Activated CD4-positive, alpha-beta T cell treated with anti-CD3 and anti-CD28 coated beads, Interleukin-2, amount 50 U/mL, for 16 hours (primary cell): ENCODE measurements around the gene SYNE2.
A peak's percentile ranks its signal among the peaks of the same experiment; 100 is the strongest.

Experiments
- DNase-seq: peaks from one replicate; pipeline ENCODE4 v3.0.0-alpha.2; 2020

The SYNE2 gene

DNA sequence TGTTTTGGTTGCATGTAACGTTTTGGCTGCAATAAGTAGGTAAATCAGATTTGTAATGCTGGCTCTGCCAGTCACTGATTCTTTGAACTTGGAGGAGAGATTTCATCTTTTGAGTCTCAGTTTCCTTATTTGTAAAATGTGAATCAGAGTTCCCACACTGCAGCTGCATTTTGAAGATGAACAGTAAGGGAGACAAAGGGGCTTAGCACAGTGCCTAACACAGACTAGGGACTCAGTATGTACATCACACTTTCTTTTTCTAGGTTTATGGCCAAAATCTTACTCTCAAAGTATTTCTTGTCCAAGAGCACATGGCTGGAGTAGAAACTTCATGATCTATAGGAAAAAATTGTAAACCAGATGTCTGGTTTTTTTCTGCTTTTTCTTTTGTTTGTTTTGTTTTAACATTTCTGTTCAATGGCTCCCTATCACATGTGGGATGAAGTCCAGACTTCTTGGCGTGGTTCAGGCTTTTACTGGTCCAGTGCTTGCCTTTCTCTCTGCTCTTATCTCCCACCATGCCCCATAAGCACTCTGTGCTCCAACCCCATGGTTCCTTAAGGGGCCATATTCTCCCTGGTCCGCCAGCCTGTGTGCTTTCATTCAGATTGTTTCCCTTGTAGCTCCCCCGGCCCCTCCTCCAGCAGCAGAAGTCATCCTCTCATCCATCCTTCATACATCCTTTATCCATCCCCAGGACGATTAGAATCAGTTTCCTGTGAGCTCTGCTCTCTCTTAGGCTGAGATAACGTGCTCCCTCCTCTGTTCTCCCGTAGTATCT, 58.0 kb downstream of the SYNE2 start:
- peak; percentile 52 for DNase-seq

DNA sequence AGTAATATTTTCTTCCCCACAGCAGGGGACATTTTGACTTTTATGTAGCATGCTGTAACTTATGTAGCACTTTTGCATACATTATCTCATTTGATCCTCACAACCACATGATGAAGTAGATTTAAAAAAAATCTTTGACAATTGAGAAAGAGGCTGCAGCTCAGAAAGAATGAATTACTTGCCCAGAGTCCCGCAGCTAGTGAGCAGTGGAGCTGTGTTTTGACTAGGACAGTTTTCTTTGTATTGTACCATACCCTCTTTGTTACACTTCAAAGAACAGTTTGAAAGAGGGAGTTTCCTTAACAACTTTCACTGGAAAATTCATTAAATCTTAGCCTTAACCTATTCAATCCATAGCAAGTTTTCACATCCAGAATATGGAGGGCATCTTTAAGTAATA, 58.6 kb downstream of the SYNE2 start:
- DNase-seq = no peak

DNA sequence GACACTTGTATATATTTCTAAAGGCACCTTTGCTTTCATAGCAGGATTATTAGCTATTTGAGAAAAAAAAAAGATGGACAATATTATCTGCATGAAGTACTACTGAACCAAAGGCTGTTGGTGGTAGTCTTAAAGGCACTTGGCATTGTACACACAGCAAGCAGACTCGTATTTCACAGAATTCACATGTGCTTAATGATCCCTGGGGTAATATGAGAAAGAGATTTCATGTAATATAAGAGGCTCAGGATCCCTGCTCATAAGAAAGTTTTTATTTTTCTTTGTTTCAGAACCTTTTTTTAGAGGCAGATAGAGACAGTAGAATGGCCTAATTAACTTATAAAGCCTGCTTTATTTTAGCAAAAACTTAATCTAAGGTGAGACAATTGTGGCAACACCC, 59.5 kb downstream of the SYNE2 start:
- no peak for DNase-seq

DNA sequence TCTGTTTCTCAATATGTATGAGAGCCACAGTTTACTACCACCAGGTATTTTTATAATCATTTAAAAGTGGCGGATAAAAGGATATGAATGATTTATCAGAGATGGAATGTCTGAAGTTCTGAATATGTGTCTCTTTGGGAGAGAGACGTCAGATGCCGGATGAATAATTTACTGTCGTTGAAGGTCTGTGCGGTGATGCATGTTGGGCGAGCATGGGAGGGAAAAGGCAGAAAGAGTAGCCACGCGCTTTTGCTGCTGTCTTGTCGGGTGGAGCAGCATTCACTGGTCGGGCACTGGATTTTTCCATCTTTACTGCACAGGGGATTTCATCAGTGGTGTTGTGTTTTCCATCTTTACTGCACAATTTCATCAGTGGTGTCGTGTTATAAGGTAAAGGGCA, 65.6 kb downstream of the SYNE2 start:
- DNase-seq = no peak

DNA sequence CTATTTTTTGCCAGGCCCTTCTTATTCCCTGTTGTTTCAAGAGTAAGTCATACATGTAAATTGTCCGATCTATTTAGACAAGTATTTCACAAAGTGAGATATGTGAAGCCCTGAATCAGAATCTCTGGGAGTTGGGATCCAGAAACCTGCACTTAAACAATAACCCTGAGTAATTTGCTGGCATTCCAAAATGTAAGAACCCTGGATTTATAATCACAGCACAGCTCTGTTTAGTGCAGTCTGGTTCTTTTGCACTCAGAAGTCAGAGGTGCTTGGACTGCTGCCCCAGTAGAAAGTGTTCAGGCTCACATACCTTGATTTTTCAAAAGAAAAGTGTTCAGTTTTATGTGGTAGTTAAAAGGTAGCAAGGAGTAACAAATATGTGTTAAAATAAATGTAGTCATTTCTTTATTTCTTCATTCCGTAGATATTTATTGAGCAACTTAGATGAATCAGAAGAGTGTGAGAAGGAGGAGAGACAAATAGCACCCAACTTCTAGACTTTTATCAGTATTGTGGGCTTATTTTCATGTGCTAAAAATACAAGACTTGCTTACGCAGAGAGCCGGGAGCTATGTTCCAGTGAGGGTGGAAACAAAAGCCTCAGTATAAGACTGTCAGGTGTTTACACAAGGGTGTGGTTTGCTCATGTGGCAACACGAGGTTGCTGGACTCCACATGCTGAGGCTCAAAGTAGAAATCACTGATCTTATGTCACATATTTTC, 70.1 kb downstream of the SYNE2 start:
- DNase-seq = no peak

DNA sequence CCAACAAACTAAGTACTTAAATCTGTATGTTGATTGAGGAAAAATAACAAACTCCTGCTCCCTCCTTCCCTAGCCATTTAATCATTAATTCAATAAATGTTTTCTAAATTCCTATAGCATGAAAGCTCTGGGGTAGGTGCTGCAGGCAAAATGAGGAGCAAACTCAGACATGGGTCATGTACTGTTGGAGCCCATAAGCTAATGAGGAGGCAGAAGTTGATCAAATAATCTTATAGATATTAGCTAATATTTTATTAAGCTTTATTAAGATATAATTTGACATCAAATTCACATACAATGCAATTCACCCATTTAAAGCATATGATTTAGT, 70.6 kb downstream of the SYNE2 start:
- no peak for DNase-seq

DNA sequence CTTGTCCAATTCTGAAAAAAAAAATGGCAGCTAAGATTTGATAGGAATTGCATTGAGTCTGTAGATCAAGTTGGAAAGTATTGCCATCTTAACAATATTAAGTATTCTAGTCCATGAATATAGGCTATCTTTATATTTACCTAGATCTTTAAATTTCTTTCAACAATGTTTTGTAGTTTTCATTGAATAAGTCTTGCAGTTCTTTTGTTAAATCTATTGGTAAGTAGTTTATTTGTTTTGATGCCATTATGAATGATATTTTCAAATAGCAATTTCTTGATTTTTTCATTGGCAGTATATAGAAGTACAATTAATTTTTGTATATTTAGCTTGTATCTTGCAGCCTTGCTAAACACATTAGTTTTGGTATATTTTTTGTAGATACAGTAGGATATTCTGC, 71.6 kb downstream of the SYNE2 start:
- DNase-seq = no peak

DNA sequence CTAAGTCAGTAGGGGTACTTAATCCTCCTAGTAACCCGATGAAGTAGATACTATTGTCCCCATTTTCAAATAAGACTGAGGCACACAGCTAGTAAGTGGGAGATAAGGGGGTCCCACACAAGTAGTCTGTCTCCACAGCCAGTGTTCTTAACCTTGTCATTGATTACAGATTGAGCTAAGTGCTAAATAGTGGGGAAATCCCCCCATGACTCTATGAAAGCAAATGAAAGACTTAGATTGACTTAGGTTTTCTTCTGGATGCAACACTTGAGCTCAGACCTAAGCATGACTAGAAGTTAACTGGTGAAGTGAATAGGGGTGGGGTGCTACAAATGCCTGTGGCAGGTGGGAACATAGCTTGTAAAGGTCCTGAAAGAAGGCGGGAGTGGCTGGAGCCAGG, 73.8 kb downstream of the SYNE2 start:
- no peak for DNase-seq

DNA sequence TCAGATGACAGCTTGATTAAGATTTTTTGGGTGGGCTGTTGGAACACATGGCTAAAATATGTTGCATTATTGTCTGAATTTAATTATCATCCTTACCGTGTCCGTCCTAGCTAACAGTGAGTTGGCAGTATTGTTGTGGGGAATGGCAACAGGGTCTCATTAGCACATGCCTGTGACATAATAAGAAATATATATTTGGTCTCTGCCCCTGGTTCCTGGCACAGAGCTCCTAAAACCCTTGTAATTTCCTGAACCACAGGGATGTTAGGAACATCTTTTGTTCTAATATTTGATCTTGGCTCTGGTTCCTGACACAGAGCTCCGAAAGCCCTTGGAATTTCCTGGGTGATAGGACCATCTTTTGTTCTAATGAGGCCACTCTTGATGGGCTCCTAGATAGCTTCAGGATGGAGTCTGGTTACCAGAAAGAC, 76.0 kb downstream of the SYNE2 start:
- no peak for DNase-seq

DNA sequence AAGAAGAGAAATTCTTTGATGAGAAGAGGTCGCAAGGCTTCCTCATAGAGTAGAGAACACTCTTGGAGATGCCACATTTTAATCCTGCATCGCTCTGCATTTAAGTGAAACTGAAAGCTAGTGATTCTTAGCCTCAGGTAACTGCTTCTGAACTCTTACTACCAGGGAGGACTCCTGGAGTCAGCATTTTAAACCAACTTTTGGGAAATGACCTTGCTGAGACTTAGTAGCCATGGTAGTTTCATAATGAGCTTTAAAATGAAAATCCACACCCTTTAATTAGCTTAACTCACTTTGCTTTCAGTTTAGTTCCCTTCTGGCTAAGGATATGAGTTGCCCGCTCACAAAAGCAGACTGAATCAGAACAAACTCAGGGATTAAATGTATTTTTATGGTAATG, 80.3 kb downstream of the SYNE2 start:
- peak; percentile 58 for DNase-seq

DNA sequence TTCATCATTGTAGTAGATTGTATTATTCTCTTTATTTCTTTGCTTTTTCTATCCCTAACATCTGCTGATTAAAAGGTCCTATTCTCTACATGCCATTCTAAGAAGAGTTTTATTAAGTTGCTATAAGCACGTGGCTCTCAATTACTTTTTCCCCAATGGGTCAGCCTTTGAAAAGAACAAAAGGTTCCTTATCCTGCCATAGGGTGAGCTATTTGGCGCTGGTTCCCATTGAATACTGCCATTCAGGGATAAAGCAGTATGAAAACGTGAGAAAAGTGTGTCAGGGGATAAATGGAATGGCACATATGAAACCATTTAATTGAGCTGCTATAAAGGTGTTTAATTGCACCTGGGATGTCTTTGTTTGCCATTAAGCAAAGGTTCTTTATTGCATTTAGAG, 80.9 kb downstream of the SYNE2 start:
- DNase-seq = no peak

DNA sequence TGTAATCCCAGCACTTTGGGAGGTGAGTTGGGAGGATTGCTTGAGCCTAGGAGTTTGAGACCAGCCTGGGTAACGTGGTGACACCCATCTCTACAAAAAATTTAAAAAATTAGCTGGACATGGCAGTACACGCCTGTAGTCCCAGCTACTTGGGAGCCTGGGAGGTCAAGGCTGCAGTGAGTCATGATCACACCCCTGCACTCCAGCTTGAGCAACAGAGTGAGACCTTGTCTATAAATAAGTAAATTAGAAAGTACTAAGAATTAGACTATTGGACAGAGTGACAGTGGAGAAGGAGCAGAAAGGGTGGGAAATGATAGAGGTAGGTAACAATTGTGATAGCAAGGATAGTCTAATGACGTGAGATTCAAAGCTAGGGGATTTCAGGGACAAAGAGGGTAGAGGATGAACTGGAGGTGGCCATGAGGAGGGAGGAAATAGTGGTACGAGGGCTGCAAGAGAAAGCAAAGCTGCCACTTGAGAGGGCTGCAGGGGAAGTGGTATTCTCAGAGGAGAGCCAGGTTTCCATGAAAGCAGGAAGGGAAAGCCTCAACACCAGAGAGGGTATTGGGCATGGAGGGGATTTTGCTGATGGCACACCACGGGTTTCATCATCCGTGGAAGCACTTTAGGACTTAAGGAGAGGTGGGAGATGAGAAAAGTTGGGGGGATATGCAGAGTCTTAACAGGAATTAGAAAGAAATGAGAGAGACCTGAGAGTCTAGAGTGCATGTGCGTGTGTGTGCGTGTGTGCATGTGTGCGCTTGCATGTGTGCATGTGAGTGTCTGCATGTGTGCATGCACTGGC, 85.6 kb downstream of the SYNE2 start:
- peak; percentile 47 for DNase-seq

DNA sequence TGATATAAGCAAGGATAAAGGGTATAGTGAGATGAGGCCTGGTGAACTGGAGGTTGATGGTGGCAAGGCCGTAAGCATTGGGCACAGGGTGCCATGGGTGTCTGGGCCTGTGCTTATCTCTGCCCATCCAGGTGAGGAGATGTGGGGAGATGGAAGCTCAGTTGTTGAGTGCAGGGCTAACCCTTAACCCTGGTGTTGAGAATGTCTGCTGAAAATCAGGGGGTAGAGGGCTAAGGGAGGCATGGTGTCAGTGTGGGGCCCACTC, 86.1 kb downstream of the SYNE2 start:
- DNase-seq = no peak

DNA sequence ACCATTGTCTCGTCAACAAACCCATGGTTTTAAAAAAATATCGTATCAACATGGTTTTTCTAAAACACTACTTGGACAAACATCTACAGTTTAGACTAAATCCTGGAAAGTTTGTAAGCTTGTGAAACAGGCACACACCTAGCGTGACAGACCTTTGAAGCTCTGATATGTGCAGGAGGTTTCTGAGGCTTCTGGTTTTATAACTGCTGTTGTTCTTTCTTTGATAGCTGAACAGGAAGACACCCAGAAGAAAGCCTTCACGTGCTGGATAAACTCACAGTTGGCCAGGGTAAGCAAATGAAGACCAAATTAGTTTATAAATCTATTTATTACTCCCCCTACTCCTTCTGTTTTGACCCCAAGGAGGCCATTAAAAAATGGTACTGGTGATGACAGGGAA, 87.6 kb downstream of the SYNE2 start:
- DNase-seq = peak; percentile 44

DNA sequence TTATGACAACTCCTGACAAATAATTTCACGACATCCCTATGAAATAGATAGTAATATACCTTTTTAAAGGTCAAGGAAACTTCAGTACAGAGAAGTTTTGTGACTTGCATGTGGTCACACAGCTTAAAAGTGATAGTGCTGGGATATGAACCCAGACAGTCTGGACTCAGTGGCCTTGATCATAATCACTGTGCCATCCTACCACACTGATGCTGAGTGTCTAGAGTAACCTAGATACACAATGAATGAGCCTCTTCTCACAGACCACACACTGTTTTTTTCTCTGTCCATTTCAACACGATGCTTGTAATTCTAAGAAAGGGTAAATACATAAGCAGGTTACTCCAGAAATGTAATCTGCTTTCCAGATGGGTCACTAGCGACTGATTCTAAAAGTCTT, 88.2 kb downstream of the SYNE2 start:
- DNase-seq = peak; percentile 25

DNA sequence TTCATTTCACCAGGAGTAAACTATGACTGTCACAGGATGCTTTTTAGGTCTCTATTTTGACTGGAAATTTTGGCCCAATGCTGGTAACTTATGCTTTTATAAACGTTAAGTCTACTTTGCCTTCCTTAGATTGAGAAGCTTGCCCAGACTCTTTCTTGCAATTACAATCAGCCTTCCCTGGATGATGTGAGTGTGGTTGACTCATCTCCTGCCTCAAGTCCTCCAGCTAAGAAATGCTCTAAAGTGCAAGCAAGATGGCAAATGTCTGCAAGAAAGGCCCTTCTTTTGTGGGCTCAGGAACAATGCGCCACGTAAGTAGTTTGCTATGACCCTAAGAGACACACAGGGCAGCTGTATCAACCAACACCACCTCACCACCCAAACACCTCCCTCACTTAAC, 96.9 kb downstream of the SYNE2 start:
- DNase-seq = no peak

DNA sequence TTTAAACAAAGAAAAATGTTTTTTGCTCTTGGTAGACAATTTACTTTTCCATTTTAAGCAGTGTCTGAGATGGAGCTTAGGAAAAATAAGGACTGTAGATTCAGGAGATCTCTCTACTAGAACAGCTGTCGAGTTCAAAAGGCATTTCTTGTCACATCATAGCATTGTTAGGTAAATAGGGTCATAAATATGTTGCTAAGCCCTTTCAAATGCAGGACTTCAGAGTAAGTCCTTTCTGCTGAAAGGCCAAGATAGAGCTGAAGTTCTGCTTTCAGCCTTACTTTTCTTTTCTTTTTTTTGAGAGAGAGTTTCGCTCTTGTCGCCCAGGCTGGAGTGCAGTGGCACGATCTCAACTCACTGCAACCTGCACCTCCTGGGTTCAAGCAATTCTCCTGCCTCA, 98.2 kb downstream of the SYNE2 start:
- no peak for DNase-seq

DNA sequence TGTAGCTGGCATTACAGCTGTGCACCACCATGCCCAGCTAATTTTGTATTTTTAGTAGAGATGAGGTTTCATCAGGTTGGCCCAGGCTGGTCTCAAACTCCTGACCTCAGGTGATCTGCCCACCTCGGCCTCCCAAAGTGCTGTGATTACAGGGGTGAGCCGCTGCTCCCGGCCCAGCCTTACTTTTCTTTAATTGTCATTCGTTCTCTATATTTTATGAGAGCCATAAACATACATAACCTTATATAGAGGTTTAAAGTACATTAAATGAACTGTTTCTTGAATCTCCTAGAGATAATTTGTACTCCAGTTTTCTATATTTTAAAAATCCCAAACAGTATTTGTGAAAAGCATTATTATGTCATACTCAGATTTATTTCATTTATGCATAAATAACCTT, 98.6 kb downstream of the SYNE2 start:
- DNase-seq = no peak

DNA sequence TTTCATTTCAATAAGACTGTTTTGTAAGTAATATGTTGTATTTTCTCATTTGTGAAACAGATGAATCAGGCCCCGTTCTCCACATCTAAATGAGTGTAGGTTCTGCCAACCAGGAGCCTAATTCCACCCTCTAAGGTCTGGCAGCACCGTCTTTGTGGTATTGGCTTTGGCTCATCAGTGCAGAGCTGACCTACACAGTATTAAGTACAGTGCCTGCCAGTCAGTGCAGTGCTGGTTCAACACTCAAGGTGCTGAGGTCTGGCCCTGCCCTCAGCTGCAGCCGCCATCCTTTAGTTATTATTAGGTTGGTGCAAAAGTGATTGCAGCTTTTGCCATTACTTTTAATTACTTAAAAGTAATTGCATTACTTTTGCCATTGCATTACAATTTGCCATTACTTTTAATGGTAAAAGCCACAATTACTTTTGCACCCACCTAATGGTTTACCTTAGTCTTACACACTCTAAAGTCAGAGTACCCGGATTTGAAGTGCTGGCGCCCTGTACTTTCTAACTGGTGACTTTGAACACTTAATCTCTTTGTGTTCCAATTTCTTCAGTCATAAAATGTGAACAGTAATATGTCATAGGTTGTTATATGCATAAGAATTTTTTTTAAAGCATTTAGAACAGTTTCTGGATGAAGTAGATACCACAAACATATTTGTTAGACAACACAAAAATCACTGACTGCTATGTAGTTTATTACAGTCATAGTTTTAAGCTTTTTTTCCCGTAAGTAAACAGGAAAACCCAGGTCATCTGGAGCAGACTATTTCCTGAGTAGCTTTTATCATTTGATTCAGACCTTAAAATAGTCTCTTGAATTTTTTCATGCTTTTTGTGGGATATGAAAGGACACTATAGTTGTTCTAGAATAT, 99.5 kb downstream of the SYNE2 start:
- no peak for DNase-seq

DNA sequence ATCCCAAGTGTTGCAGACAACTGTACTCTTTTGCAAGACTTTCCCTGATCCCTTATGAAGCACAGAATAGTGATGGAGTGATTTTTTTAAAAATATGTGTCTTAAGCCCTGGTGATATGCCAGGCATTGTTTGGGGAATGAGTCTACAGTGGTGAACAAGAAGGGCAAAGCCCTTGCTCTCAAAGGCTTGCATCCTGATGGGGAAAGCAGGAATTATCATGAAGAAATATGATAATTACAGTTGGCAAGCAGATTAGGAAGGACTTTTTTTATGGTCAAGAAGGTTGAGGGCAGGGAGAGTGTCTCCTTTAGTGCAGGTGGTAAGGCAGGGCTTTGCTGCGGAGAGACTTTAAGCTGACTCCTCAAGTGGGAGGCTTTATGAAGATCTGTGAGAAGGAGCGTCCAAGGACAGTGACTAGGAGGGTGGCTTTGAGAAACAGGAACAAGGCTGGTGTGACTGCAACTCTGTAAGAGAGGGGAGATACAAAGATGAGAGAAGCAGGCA, 100.2 kb downstream of the SYNE2 start:
- no peak for DNase-seq

DNA sequence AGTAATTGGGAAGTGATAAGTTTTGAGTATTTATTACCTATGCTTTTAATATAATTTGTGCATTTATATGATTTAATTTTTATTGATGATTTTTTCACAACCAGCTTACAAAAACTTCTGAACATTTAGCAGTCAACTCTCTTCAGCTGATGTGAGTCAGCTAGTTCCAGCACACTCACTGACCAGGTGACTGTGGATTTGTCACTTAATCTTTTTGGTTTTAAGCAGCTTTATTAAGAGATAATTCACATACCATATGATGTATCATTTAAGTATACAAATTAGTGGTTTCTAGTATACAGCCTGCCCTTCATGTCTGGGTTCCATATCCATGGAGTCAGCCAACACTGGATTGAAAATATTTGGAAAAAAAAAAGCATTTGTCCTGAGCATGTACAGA, 103.5 kb downstream of the SYNE2 start:
- DNase-seq = no peak

DNA sequence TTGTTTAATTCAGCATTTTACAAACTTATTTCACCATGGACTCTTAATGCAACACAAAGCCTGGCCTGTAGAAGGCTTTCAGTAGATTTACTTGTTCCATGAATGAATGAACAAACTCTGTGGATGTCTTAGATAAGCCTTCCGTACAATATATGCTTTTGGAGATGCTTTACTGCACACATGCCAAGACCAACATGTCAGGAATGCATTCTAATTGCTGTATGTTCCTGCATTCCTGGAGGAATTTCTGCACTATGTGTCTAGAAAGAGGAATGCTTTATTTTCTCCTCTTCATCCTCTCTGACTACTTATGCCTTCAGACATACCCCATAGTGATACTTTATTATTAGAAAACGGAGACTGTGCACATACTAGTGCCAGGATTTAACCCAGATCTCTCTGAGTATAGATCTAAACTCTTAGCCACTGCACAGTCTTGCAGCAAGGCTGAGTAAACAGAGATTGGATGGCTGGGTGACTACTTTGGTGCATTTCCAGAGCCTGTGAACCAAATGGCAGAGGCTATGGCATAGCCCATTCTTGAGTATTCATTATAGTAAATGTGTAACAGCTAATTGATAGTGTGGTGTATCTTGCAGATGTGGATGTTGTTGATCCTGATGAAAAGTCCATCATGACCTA, 108.2 kb downstream of the SYNE2 start:
- DNase-seq = no peak

DNA sequence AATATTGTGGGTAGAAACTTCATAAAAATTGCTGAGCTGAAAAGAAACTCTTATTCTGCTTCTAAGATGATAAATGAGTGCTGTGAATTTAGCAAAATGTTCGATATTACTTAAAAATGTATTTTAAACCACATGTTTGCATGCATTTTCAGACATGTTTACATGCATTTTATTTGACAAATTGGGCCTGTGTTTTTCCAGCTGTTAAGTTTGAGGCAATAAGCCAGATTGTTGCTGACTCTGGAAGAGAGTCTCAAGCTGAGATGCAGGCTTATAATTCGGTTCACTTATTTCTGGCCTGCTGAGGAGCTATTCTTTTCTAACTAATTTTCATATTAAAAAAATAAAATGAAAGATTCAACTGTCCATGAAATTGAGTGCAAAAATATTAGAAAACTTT, 110.1 kb downstream of the SYNE2 start:
- no peak for DNase-seq
